Testis (tissue), 2 donors: ENCODE measurements around the gene MAP2.

Source experiments
- CTCF ChIP-seq, 3 experiments: fragments of 450-650 bp in 2 of 3; fragments of 200-600 bp in 1 of 3; sonication (generic) in 1 of 3; IDR thresholded peaks; one replicate each; pipeline ENCODE4 v1.5.1; 2016 to 2019; ENCODE audit warnings: antibody characterized with exemption in 3 of 3, mild to moderate bottlenecking in 2 of 3, moderate library complexity in 1 of 3
- POLR2A ChIP-seq: fragments of 450-650 bp; IDR thresholded peaks from one replicate; pipeline ENCODE4 v1.6.1; 2017; ENCODE audit warnings: antibody characterized with exemption, mild to moderate bottlenecking, moderate library complexity

GRCh38 chr2:209613649-209614305, 189.9 kb downstream of the MAP2 start:
- no peak for TF ChIP-seq POLR2A
- TF ChIP-seq CTCF (IDR thresholded peaks at IDR 0.05) = no peak
